Anterior cingulate cortex (tissue), 58 donors: ENCODE results near the gene MRPL1.
"Not testable (repeated sequence)": the region's sequence is repeated elsewhere in the genome, so short reads cannot be mapped to it uniquely, and the experiment has no call there.

ENCODE experiments used
- DNase-seq, 58 donors: peaks; one replicate each; lab custom pipeline; 2025; lab: John Stamatoyannopoulos, UW

Gene MRPL1

DNA sequence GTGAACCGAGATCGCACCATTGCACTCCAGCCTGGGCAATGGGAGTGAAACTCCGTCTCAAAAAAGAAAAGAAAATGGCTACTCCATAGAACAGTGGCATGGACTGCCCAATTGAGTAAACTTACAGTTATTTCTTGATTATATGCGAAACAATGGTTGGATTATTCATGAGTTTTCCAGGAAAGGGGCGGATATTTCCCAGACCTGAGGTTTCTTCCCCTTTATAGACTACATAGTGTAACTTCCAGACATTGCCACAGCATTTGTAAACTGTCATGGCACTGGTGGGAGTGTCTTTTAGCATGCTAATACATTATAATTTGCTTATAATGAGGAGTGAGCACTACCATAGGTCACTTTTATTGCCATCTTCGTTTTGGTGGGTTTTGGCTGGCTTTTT lies 14.1 kb upstream of the MRPL1 start:
- DNase-seq: no peak

DNA sequence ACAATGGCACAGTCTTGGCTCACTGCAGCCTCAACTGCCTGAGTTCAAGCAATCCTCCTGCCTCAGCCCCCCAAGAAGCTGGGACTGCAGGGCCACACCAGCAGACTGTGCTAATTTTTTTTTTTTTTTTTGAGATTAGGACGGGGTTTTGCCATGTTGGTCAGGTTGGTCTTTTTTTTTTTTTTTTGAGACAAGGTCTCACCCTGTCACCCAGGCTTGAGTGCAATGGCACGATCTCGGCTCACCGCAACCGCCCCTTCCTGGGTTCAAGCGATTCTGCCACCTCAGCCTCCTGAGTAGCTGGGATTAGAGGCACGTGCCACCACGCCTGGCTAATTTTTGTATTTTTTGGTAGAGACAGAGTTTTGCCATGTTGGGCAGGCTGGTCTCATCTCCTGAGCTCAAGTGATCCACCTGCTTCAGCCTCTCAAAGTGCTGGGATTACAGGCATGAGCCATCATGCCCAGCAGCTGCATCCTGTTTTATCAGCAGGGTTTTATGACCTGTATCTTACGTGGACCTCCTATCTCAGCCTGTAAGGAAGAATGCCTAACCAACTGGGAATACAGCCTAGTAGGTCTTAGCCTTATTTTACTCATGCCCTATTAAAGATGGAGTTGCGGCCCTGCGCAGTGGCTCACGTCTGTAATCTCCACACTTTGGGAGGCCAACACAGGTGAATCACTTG lies 13.2 kb upstream of the MRPL1 start:
- no peak for DNase-seq

- no peak for DNase-seq
These were observed 9.6 kb upstream of the MRPL1 start for GRCh38 chr4:77852892-77853495.

GRCh38 chr4:77854431-77855111 lies 8.1 kb upstream of the MRPL1 start:
- DNase-seq: no peak

GRCh38 chr4:77856152-77856551 lies 6.5 kb upstream of the MRPL1 start:
- no peak for DNase-seq

GRCh38 chr4:77859256-77859655 lies 3.4 kb upstream of the MRPL1 start:
- peak in 2 of 58 donors; percentile 0 to 28 for DNase-seq

DNA sequence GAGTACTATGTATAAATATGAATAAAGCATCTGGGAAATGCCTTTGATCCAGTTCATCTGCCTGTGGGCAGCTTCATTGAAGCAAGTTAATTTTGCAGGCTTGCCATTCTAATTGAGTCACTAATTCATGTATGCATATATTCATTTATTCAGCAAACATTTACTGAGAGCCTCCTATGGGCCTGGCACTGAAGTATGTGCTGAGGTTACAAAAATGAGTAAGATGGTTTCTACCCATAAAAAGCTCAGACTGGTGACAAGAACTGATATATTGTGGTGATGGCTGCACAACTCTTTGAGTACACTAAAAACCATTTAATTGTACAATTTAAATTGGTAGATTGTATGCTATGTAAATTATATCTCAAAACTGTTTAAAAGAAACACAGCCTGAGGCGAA lies 1.1 kb upstream of the MRPL1 start:
- DNase-seq: no peak

DNA sequence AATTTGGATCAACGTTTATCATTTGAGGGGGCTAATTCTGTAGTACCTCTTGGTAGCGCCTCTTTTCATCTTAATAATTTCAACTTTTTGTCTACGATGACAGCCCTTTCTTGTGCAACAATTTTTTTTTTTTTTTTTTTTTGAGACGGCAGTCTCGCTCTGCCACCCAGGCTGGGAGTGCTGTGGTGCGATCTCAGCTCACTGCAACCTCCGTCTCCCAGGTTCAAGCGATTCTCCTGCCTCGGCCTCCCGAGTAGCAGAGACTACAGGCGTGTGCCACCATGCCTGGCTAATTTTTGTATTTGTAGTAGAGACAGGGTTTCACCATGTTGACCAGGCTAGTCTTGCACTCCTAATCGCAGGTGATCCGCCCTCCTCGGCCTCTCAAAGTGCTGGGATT lies 711 bp downstream of the MRPL1 start:
- DNase-seq: not testable (repeated sequence)

GRCh38 chr4:77865259-77865658 lies 2.6 kb downstream of the MRPL1 start:
- no peak for DNase-seq

GRCh38 chr4:77872723-77873445 lies 10.3 kb downstream of the MRPL1 start:
- DNase-seq: no peak

DNA sequence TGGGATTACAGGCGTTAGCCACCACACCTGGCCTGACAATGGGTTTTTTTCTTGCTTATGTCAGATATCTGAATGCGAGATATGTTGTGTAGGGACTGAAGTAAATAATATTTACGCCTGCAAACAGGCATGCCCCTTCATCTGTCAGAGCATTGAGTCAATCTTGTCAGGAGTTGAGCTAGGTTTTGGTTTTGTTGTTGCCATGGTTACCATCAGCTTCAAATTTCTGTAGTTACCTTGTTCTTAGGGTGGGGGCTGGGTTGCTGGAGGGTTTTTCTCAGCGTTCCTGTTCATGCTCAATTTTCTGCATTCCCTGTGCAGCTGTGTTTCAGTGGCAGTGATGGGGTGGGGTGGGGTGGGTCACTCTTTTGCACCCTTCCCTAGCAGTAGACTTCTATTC lies 14.5 kb downstream of the MRPL1 start:
- no peak for DNase-seq

DNA sequence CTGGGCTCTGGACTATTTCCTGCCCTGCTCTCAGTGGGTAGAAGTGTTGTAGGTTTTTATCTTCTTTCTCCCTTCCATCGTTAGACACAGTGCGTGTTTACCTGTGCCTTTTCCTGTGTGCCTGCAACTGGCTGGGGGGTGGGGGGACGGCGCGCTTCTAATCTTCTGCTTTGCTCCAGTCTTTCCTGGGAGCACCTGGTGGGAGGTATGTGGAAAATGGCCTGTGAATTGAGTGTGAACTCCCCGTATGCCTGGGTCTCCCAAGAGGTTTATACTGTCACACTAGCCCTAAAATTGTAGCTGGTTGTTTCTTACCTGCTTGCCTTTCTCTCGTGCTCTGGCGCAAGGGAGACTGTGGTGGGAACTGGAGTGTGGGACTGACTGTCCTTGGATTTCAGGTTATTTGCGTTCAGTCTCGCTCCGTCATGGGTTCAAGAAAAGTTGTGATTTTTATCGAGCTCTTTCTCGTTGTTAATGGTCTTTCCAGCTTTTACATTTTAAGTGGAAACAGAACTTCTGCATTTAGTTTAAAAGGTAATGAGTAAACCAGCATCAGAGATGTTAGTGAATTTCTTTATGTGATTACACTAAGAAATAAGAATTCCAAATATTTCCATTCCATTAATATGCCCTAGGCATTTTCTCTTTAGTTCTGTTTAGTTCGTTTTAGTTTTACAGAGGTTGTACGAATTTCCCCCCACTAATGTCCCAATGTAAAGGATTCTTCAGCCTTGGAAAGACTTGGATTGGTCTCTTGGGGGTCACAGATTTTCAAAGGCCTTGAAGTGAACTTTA lies 15.3 kb downstream of the MRPL1 start:
- DNase-seq: no peak

DNA sequence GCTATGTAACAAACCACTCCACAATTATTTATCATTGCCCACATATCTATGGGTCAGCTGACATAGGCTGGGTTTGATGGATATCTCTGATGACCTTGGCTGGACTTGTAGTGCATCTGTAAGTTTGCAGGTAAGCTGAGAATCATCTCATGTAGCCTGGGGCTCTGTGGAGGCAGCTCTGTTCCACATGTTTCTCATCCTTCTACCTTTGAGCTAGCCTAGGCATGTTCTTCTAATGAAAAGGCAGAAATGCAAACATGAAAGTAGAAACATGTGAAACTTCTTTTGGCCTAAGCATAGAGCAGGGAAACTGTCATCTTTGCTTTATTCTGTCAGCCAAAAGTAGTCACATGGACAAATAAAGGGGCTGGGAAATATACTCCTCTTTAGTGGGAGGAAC lies 18.2 kb downstream of the MRPL1 start:
- DNase-seq: no peak

DNA sequence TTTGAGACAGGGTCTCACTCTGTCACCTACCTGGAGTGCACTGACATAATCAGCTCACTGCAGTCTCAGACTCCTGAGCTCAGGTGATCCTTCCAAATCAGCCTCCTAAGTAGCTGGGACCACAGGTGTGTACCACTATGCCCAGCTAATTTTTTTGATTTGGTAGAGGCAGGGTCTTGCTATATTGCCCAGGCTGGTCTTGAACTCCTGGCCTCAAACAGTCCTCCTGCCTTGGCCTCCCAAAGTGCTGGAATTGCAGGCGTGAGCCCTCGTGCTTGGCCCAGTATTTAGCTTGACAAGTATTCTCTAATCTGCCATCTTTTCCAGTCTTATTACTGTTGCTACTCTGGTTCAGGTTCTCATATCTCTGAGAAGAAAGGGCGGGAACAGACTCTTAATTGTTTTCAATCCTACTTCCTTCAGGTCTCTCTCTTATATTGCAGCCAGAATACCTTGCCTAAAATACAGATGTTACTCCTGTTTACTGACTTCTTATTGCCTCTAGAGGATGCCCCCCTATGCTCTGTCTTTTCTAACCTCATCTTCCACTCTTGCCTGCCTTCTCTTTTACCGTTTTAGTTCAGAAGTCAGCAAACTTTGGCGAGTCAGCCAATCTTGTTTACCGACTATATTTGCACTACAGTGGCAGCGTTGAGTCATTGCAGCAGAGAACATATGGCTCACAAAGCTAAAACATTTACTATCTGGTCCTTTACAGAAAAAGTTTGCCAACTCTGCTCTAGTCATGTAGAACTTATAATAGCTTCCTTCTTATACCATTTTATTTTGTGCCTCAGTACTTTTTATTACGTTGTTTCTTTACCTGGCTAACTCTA lies 19.0 kb downstream of the MRPL1 start:
- DNase-seq: peak in 1 of 58 donors; percentile 7

- no peak for DNase-seq
These were observed 30.8 kb downstream of the MRPL1 start for GRCh38 chr4:77893451-77893850.

DNA sequence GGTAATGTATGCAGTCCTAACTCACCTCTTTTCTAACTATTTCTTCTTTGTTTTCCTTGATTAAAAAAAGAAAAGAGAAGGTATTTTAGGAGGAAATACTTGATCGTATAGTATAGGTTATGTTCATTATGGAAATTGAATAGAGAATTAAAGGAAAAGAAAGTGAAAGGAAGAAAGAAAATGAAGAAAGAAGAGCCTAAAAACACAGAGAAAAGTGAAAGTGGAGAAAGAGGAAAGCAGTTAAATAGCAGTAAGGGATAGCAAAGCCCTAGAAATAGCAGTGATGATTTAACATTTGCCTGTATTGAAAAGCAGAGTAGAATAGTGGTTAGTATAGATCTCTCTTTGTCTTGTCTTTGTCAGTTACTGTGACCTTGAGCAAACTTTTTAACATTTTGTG lies 37.0 kb downstream of the MRPL1 start:
- DNase-seq: no peak

DNA sequence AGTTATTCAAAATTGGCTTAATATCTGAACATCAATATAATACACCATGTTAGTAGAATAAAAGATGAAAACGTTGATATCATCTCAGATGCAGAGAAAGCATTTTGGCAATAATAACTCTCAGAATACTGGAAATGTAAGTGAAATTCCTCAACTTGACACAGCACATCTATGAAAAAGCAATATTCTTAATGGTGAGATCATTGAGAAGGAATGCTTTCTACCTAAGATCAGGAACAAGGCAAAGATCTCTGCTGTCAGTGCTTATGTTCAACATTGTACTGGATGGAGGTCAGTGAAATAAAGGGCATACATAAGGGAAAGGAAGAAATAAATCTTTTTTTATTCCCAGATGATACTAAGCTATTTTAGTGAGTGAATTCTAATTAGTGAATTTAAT lies 40.6 kb downstream of the MRPL1 start:
- DNase-seq: no peak

DNA sequence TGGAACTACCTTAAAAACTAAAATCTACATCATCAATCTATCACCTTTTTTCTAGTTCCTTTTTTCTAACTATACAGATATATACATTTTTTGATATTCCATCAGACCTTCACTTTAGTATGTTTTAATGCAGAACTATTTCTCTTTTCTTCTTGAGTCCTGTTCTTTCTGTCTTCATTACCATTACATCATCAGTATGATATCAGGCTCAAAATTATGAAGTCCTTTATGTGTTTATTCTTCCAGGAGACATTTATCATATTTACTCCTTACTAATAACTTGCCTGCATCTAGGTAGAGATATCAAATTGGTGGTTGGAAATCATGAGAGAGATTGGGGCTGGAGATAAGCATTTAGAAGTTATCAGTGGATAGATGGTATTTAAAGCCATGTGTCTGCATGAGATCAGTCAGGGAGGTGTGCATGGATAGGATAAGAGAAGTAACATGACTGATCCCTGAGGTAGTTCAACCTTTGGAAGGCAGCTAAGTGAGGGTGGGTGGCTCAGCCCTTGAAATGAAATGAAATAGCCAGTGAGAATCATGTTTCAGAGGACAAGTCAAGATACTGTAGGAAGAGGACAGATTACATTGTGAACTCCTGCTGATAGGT lies 43.1 kb downstream of the MRPL1 start:
- DNase-seq: no peak

DNA sequence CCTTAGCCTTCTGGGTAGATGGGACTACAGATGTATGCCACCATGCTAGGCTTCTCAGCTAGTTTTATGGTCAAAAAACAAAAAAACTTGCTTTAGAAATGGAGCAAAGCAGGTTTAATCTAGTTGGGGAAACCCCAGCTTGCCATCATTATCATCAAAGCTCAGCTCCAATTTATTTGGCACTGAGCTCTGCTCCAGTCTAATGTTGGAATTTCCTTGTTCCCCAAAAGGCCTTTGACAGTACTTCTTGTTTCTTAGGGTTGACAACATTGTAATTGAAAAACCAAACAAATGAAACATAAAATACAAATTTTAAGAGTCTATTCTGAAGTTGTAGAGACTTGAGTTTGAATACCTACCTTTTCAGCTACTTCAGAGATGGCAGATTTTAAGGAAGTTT lies 48.0 kb downstream of the MRPL1 start:
- DNase-seq: no peak
